Measurements from ENCODE around the gene COX6B1.

GRCh38 chr19:35689836-35690235 is 41.7 kb downstream of the COX6B1 start:
- TF ChIP-seq POLR2AphosphoS5 (IDR thresholded peaks at IDR 0.05; ENCODE audit: low read depth, low read length) (no peak), TAF1 (IDR thresholded peaks at IDR 0.05; ENCODE audit: borderline replicate concordance, low read depth, low read length) (no peak), POLR2A (IDR thresholded peaks at IDR 0.05; ENCODE audit: low read depth, low read length) (no peak)

Measured in GM12892 (cell line).